Ascending aorta (tissue), 2 donors: ENCODE results near the gene ZFP1. TPM values are rescaled to one million over a fixed set of nuclear protein-coding genes. Genes with fewer than 3 reads are reported as not detected.
"Not testable (repeated sequence)": the region's sequence is repeated elsewhere in the genome, so short reads cannot be mapped to it uniquely, and the experiment has no call there.

Source experiments
- DNase-seq, 2 donors: peaks; one replicate each; pipeline ENCODE4 v3.0.0-alpha.2; 2019; ENCODE audit warnings: low spot score in 2 of 2
- H3K27ac ChIP-seq, 2 donors: fragments of 200-600 bp; sonication (generic); one replicate each; pipeline ENCODE4 v1.5.1; 2016 to 2017; ENCODE audit warnings: mild to moderate bottlenecking in 1 of 2
- H3K27me3 ChIP-seq: fragments of 200-600 bp; sonication (generic); one replicate; pipeline ENCODE4 v1.5.1; 2017
- H3K36me3 ChIP-seq, 2 donors: fragments of 200-600 bp; sonication (generic); one replicate each; pipeline ENCODE4 v1.5.1; 2016
- H3K4me1 ChIP-seq, 2 donors: fragments of 200-600 bp; sonication (generic); one replicate each; pipeline ENCODE4 v1.5.1; 2016 to 2017; ENCODE audit warnings: mild to moderate bottlenecking in 1 of 2
- H3K4me3 ChIP-seq, 2 donors: fragments of 200-600 bp; sonication (generic); one replicate each; pipeline ENCODE4 v1.5.1; 2016 to 2017; ENCODE audit warnings: mild to moderate bottlenecking in 1 of 2
- H3K9me3 ChIP-seq, 2 donors: fragments of 200-600 bp; sonication (generic); one replicate each; pipeline ENCODE4 v1.5.1; 2016
- intact Hi-C: fragments of 100-400 bp; cut with DNase I; formaldehyde crosslinking; loops from one replicate; pipeline ENCODE4 v1.15.1; 2023
- total RNA-seq: library from RNA; depleted of rRNA; stranded (reverse); fragments of >200 nt; gene quantifications from one replicate; pipeline ENCODE4 v1.1.0, GENCODE V29; 2016
- TF ChIP-seq, protein P1 (sequence below), 3 experiments: fragments of 200-600 bp in 2 of 3; fragments of 450-650 bp in 1 of 3; sonication (generic) in 2 of 3; IDR thresholded peaks; one replicate each; pipeline ENCODE4 v1.5.1; 2016 to 2019; ENCODE audit warnings: antibody characterized with exemption in 3 of 3, mild to moderate bottlenecking in 1 of 3, moderate library complexity in 1 of 3

Gene ZFP1
- total RNA-seq, 1 donor from 2014 or later, result 6.8 TPM

DNA sequence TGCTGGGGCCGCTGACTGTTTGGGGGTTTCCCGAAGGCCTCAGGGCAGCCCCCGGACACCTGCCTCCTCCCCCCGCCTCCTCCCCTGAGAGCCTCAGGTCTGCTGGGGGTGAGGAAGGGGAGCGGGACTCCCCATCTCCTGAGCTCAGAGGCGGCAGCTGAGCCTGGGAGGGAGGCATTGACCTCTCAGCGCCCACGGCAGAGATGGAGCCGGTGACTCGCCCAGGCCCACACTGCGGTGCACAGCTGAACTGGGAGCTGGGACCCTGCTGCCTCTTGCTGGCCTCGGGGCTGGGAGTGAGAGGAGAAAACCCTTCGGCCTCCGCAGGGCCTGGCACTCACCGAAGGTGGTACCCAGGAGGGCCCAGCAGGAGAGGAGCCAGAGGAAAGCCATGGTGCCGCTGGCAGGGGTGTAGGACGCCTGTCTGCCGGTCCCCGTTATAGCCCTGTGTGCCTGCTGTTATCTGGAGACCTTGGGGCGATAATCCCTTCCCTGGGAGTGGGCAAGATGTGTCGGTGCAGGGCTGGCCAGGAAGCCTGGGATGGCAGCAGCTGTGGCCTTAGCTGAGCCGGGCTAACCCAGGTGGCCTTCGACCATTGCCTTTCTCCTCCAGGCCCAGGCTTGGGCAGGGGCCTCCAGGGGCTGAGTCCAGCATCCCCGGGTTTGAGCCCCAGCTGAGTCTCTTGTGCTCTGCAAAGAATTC is 58.6 kb downstream of the ZFP1 start, which contains the start of gene CTRB2:
Gene CTRB2 (minus strand): TSS at position 413 of the 703 bp plus-strand sequence. CDS start 20 bp downstream, at position 393.
- TF ChIP-seq, protein P1, sequence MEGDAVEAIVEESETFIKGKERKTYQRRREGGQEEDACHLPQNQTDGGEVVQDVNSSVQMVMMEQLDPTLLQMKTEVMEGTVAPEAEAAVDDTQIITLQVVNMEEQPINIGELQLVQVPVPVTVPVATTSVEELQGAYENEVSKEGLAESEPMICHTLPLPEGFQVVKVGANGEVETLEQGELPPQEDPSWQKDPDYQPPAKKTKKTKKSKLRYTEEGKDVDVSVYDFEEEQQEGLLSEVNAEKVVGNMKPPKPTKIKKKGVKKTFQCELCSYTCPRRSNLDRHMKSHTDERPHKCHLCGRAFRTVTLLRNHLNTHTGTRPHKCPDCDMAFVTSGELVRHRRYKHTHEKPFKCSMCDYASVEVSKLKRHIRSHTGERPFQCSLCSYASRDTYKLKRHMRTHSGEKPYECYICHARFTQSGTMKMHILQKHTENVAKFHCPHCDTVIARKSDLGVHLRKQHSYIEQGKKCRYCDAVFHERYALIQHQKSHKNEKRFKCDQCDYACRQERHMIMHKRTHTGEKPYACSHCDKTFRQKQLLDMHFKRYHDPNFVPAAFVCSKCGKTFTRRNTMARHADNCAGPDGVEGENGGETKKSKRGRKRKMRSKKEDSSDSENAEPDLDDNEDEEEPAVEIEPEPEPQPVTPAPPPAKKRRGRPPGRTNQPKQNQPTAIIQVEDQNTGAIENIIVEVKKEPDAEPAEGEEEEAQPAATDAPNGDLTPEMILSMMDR (IDR thresholded peaks at IDR 0.05), result no peak
- Histone ChIP-seq H3K4me3 (no peak within 1 kb of the TSS), H3K9me3 (no peaks in the 10 kb centered on the region), H3K27me3 (no peaks in the 10 kb centered on the region), H3K27ac (no peak within 1 kb of the TSS), H3K4me1 (no peaks in the 10 kb centered on the region), H3K36me3 (no peaks in the 10 kb centered on the region)
- intact Hi-C loops, result loop anchor here (2.0 kb wide), 1 partner anchor 18 kb away; no protein-coding TSS in a partner anchor
- no peak for DNase-seq

DNA sequence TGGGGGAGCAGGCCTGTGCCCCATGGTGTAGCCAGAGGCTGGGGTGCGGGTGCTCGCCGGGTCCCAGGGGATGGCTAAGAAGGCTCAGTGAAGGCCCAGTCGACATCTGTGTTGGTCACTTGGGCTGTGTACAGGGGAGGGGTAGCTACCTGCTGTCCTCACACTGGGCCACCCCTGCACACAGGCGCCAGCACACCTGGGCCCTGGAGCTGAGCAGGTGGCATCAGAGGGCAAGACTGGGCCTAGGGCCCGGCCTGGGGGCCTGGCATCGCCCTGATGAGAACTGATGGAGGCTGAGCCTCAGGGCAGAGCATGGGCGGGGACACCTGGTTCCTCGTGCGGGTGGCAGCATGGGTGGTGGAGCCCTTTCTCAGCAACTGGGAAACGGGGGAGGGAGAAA is 59.5 kb downstream of the ZFP1 start:
- Histone ChIP-seq H3K36me3 (no peaks in the 10 kb centered on the region), H3K9me3 (no peaks in the 10 kb centered on the region), H3K27ac (no peak overlapping the region), H3K4me3 (no peak overlapping the region), H3K4me1 (no peaks in the 10 kb centered on the region), H3K27me3 (no peaks in the 10 kb centered on the region)
- intact Hi-C loops, result loop anchor here (2.0 kb wide), 1 partner anchor 17 kb away; no protein-coding TSS in a partner anchor
- TF ChIP-seq, protein P1 (IDR thresholded peaks at IDR 0.05), result no peak
- no peak for DNase-seq

DNA sequence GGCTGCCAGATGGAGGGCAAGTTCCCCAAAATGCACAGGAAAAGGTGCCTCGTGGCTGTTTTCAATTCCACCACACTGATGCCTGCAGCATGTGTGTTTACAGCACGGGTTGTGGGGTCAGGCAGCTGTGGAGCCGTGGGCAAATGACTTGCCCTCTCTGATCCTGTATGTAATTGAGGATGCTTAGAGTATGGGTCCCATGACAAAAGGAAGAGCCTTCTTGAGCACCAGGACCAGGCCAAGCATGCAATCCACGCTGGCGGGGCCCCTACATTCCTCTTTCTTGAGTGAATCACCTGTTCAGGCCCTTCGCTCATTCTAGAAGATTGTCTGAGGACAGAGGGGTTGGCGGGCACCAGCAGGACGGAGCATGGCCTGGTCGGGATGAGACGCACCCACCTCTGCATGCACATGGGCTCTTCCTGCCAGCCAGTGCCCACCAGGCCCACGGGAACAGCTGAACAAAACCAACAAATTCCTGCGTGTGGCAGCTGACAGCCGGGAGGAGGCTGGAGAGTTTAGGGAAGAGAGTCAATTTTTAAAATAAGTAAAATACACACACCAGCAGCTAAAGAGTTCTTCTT is 60.0 kb downstream of the ZFP1 start:
- H3K4me3 ChIP-seq, result no peak overlapping the region
- no peak overlapping the region for H3K27ac ChIP-seq
- H3K9me3 ChIP-seq, result no peaks in the 10 kb centered on the region
- intact Hi-C loops, result no loop called here
- TF ChIP-seq, protein P1 (IDR thresholded peaks at IDR 0.05), result no peak
- no peaks in the 10 kb centered on the region for H3K4me1 ChIP-seq
- no peaks in the 10 kb centered on the region for H3K36me3 ChIP-seq
- DNase-seq, result no peak
- no peaks in the 10 kb centered on the region for H3K27me3 ChIP-seq

DNA sequence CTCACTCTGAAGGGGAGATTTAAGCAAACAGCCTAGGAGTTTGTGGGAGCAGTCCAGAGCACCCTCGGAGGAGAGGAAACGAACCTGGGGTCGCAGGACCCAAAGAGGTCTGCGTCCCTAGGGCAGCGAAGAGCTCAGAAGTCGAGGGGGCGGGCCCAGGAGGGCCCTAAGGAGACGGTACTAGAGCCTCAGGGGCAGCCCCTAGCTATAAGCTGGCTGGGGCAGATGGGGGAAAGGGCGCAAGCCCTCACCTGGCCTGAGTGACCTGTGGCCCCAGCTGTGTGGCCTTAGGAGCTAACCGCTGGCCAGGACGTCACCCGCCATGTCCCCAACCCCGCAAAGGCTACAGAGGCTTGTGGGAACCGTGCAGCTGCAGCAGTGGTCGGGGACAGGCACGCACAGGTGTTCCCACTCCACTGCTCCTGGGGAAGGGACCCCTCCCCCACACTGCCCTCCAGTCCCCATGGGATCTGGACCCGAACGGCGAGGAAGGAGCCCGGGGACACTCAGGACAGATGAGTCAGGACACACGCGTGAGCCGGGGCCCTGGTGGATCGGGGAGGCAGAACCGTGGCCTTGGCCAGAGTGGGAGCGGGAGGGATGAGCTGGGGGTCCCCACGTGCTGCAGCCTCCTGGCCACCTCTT is 60.7 kb downstream of the ZFP1 start:
- no peak overlapping the region for H3K27ac ChIP-seq
- intact Hi-C loops, result no loop called here
- TF ChIP-seq, protein P1 (IDR thresholded peaks at IDR 0.05), result no peak
- no peaks in the 10 kb centered on the region for H3K36me3 ChIP-seq
- H3K4me1 ChIP-seq, result no peaks in the 10 kb centered on the region
- H3K9me3 ChIP-seq, result no peaks in the 10 kb centered on the region
- H3K27me3 ChIP-seq, result no peaks in the 10 kb centered on the region
- H3K4me3 ChIP-seq, result no peak overlapping the region
- DNase-seq, result no peak

DNA sequence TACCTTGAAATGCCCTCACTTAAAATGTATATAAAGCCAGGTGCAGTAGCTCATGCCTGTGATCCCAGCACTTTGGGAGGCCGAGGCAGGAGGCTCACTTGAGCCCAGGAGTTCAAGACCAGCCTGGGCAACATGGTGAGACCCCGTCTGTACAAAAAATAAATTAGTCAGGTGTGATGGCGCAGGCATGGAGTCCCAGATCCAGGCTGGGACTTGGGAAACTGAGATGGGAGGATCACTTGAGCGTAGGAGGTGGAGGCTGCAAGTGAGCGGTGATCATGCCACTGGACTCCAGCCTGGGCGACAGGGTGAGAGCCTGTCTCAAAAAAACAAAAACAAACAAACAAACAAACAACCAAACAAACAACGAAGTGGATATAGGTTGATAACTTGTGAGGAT is 61.2 kb downstream of the ZFP1 start:
- H3K36me3 ChIP-seq, H3K9me3 ChIP-seq, H3K4me3 ChIP-seq, H3K27me3 ChIP-seq, H3K4me1 ChIP-seq, intact Hi-C loops, DNase-seq, H3K27ac ChIP-seq: not testable (repeated sequence)

DNA sequence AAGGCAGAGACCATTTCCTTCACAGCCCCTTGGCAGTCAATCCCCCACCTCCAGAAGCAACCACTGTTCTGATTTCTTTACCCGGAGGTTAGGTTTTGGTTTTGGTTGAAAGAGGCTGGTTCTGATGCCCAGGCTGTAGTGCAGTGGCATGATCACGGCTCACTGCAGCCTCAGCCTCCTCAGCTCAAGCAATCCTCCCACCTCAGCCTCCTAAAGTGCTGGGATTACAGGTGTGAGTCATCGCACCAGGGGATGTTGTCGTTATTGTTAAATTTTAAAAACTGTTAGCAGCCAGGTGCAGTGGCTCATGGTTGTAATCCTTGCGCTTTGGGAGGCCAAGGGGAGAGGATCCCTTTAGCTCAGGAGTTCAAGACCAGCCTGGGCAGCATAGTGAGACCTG is 61.6 kb downstream of the ZFP1 start:
- H3K4me1 ChIP-seq, result no peaks in the 10 kb centered on the region
- TF ChIP-seq, protein P1 (IDR thresholded peaks at IDR 0.05), result no peak
- no peak overlapping the region for H3K4me3 ChIP-seq
- no peaks in the 10 kb centered on the region for H3K36me3 ChIP-seq
- no peak for DNase-seq
- no peaks in the 10 kb centered on the region for H3K9me3 ChIP-seq
- no peak overlapping the region for H3K27ac ChIP-seq
- no peaks in the 10 kb centered on the region for H3K27me3 ChIP-seq
- intact Hi-C loops, result no loop called here

DNA sequence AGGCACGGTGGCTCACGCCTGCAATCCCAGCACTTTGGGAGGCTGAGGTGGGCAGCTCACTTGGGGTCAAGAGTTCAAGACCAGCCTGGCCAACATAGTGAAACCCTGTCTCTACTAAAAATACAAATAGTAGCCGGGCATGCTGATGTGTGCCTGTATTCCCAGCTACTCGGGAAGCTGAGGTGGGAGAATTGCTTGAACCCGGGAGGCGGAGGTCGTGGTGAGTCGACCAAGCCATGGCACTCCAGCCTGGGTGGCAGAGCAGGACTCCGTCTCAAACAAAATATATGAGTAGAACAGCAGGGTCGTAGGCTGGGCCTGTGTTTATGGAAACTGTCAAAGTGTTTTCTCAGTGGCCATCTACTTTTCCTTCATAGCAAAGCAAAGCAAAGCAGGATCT is 63.0 kb downstream of the ZFP1 start:
- H3K4me3 ChIP-seq, H3K4me1 ChIP-seq, H3K36me3 ChIP-seq, H3K27me3 ChIP-seq, H3K9me3 ChIP-seq, H3K27ac ChIP-seq, intact Hi-C loops, DNase-seq: not testable (repeated sequence)
